Activated T-helper 1 cell treated with Interleukin-2 at 50 U/mL for 16 hours (primary cell): ENCODE results near the gene CHRM2.
"Not testable (repeated sequence)": the region's sequence is repeated elsewhere in the genome, so short reads cannot be mapped to it uniquely, and the experiment has no call there.

Experiments used
- DNase-seq: peaks from one replicate; pipeline ENCODE4 v3.0.0-alpha.2; 2020; ENCODE audit warnings: low read depth

The CHRM2 gene

DNA sequence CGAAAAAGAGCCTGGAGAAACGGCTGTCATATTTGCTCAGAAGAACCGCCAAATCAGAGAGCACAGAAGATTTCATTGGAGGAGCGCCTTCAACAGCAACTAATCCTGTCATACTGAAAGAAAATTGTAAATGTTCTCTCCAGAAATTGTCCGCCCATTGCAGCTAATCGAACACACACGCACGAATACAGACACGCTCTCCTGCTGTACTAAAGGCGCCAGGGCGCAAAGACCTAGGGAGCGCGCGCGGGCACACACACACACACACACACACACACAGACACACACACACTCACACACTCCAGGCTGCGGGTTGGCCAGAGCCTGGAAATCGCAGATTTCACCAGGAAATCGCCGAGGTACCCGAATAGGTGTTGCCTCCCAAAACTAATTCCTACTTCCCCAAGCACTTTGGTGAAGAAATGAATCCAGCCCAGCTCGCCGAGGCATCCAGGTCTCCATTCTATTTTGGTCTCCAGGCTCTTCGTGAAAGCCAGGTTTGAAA, at the start of gene CHRM2:
TSS of gene CHRM2 (plus strand) at position 157 of the 505 bp plus-strand sequence. CDS start 146,214 bp downstream, outside the sequence.
- no peak for DNase-seq

DNA sequence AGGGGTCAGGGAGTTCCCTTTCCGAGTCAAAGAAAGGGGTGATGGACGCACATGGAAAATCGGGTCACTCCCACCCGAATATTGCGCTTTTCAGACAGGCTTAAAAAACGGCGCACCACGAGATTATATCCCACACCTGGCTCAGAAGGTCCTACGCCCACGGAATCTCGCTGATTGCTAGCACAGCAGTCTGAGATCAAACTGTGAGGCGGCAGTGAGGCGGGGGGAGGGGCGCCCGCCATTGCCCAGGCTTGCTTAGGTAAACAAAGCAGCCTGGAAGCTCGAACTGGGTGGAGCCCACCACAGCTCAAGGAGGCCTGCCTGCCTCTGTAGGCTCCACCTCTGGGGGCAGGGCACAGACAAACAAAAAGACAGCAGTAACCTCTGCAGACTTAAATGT, 37.1 kb upstream of the CHRM2 start:
- DNase-seq: not testable (repeated sequence)

DNA sequence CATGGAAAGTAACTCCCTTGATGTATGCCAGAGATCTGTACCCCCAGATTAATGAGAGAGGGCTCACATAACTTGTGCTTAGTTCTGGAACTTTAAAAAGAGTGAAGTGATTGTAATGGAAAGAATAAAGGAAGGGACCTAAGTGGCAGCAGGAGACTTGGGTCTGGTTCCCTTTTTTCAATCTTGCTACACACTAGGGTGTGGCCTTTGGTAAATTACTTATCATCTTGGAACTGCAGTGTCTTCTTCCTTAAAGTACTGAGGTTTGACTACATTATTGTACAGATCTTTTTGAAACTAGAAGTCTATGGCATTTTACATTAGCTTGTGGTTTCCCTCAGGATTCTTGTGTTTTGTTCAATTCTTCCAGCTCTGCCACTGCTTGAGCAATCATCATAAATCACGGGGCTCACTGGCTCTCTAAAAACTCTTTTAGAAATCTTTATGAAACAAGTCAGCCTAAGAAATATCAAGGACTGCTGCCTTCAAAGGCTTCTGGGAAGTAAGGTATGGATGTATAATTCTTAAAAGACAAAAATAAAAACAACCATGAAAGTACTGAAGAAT, 22.5 kb upstream of the CHRM2 start:
- DNase-seq: no peak

DNA sequence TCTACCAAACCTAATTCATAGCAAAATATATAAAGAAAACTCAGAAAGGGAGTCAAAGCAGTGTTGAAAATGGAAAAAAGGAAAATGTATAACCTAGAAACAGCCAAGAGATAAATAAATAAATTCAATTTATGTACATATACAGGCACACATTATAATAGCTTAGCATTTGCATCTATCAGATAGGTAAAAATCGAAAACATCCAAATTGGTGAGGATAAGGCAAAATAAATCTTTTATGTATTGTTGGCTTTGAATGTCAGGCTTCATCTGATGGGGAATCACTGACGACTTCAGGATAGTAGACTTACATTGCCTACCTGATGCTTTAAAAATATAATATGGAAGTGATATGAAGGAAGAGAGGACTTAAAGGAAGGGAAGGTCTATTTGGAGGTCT, 20.6 kb upstream of the CHRM2 start:
- no peak for DNase-seq

DNA sequence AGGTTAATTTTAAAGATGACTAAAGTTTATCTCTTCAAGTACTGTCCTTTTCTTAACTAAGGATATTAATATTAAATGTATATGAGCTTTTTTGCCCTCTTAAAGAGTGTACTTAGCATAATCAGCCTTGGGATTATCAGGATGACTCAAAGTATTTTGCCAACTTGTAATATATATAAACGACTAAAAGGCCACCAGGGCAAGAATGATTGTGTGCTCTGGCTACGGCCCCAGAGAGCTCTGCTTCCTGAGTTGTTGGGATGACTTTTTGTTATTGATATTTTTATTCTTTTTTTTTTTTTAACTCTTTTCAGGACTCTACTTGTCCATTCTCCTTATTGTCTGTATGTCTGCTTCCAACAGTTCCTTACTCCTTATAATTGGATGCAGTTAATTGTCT, 14.8 kb upstream of the CHRM2 start:
- DNase-seq: no peak

DNA sequence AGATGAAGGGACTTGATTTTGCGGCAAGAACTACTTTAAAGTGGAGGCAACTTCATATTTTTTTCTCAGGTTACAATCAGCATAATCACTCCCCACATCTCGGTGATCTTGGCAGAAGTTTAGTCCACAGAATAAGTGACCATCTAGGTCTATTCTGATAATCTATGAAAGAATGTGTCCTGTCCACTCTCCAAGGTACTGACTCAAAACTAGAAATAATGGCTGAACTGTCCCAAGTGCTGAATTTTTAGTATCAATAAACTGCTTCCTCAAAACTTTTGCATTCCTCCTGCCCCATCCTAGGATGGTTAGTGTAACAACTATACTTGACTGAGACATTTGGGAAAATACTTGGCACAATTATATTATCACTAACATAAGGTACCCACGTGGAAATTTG, 10.9 kb upstream of the CHRM2 start:
- DNase-seq: no peak

DNA sequence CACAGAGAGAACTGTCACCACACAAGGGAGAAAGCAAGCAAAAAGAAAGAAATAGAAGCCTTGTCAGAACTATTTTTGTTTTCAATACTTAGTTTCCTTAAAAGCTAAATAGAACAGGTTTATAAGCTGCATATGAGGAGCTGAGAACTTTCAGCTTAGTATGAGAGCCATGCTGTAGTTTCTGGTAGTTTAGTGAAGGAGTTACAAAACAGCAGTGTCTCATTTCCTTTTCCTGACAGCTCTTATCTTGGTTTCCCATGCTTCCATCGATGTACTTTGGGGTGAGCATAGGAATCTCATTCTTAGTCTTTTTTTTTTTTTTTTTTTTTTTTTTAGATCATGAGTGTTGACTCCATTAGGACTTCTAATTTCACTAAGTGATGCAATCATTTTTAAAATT, 8.6 kb upstream of the CHRM2 start:
- no peak for DNase-seq

DNA sequence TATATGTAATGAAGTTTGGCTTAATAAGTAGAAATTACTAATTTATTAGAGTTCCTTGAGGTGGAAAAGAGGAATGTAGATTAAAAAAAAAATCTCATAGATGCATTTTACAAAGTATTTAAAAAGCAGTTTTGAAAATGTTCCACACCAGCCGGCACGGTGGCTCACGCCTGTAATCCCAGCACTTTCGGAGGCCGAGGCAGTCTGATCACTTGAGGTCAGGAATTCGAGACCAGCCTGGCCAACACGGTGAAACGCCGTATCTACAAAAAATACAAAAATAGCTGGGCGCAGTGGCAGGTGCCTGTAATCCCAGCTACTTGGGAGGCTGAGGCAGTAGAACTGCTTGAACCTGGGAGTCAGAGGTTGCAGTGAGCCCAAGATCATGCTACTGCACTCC, 3.2 kb upstream of the CHRM2 start:
- no peak for DNase-seq

DNA sequence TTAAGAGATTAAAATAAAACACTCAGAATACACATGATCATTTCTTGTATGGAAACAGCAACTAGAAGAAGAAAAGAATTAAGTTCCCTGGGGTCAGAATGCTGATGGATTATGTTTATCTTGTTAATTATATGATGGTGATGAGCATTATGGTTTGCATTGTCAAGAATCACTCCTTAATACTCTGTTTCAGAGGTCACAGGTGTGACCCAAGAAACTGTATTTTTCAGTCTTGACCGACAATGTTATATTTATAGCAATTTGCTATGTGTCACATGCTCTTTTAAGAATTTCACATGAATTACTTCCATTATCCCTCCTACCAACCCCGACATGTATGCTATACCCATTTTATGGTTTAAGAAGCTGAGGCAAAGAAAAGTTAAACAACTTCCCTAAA, 2.7 kb upstream of the CHRM2 start:
- DNase-seq: no peak

DNA sequence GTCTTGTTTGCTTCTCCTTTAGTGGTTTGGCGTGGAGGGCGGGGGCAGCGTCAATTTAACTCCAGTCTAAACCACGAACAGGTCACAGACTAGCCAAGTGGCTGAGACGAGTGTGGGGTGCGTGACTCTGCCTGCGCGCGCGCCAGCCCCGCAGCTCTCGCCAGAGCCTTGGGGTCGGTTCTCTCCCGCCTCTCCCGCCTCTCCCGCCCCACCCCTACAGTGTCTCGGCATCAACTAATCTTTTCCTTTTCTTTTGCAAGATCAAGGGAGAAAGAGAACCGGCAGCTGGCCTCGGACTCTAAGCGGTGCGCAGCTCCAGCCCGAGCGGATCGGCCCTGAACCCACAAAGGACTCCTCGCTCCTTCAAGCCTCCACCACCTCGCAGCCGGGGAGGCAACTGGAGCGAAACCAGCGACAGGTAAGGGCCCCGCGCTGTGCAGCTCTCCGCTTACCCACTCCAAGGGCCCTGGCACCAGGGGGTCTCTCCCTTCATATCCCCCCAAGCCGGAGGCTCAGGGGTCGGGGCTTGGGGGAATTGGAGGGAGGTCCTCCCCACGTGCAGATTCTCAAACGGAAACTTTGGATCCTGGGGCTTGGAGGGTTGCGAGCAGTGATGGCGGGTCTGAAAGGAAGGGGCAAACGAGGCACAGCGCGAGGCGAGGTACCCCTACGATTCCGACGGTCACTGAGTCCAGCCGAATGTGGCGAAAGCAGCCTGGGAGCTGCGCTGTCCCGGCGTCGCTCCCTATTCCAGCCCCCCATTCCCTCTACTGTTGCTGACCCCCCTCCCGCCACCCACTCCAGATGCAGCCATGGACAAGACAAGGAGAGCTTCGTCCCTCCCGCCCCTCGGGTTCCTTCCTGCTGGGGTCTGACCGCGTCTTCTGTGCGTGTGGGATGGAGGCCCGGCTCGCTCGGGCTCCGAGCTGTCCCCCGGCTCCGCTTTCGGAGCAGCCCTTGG, 829 bp downstream of the CHRM2 start:
- DNase-seq: no peak

DNA sequence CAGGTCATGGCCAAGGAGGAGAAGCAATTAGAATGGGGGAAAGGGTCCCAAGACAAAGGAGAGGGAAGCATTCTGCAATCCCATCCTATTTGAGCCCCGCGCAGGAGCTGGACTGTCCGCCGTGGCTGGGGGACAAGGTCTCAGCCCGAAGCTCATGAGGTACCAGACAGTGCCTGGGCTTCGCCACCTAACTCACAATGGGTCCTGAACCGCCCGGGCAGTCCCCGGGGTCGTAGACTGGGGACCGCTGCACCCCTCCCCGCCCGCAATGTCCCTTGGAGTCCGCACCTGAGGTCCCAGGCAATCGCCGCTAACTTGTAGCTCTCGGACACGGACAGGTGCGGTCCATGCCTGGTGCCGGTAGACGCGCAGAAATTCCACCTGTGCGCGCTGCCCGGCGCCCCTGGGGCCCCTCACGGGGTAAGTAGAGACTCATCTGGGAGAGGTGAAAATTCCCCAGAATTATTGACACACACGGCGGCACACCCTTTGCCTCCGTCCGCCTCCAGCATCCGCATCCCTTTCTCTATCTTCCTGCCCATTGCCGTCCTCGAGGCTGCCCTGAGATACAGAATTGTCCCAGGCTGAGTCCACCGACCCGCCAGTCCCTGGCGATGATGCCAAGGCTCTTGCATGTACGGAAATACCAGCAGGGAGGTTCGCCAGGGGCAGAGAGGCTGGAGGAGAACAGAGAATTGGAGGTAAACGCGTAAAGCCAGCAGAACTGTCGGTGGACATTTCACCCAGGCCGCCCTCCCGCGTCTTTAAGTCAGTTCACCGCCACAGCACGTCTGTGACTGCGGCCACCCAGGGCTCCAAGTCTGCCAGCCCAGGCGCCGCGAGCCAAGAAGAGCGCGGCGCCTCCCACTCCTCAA, 1.8 kb downstream of the CHRM2 start:
- DNase-seq: no peak

DNA sequence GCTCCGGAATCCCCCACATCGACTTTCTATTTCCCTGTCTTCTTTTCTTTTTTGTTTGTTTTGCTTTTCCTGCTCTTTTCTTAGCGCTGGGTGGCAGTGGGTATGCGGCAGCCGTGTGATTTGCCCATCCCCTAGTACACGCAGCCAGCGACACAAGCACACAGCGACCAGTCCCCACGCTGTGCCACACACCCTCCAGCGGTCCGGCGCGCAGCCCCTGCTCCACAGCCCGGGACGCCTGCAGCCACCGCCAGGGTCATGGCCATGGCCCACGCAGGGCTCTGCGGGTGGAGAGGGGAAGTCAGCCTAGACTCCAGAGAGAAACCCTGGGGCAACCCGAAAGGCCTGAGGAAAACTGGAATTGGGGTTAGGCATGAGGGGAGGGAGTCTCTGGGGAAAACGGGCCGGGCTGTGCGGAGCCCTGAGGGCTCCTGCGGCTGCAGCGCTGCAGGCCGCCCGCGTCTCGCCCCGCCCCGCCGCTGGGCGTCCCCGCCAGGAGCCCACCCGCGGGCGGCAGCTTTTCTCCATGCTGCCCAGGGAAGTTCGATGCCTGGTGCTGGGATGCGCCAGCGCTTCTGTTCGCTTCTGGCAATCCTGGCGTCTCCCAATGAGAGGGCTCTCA, 2.5 kb downstream of the CHRM2 start:
- no peak for DNase-seq

DNA sequence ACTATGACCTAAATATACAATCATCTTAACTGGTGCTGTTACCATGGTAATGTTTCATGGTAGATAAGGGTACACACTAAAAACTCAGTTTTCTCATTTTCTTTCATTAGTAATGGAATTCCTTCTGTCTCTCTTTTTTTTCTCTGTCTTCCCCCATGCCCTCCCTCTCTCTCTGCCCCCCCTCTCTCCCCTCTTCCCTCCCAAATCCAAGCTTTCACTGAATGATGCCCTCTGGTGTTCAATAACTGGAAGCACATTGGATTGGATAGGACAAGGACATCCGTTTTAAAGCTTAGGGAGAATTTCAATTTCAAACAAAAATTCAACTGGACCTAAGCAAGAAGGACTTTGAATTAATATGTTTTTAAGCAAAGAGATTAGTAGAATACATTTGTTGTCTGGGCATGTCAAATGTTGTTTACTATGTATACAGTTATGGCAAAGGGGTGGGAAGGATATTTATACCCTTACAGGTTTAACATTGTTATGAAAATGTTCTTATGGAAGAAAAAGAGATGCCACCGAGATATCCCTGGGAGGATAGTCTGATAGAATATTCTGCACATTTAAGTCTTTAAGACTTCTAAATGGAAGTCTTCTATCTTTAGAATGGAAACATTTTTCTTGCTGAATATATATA, 6.1 kb downstream of the CHRM2 start:
- no peak for DNase-seq

DNA sequence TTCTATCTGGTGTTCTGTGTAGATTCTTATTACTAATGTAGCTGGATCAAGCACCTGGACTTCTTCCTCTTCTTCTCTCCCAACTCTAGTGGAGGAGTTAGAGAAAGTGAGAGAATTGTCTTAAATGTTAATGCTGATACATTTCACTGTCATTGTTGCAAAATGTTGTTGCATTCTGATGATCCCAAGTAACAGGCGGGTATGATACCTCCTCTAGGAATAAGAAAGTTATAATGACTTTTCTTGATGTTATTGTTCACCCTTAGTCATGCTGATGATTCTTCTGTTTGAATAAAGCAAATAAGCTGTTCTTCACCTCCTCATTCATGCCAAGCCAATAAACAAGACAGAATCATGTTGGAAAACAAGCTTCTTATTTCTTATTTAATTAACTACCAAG, 9.1 kb downstream of the CHRM2 start:
- DNase-seq: no peak

DNA sequence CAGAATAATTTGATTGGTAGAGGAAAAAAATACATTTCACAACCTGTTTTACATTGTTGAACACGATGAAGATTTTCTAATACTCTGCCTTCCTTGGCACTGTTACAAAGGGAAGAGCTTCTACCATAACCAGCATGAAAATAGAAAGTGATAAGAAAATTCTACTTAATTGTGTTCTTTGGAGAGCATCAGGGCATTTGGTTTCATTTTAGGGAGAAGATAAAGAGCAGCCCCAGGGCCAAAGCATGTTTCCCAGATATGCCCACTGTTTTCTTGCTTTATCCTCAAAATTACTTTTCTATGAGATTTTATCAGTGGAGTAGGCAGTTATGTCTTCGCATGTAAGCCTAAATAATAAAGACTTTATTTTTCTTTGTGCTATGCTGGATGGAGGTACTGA, 9.5 kb downstream of the CHRM2 start:
- no peak for DNase-seq

DNA sequence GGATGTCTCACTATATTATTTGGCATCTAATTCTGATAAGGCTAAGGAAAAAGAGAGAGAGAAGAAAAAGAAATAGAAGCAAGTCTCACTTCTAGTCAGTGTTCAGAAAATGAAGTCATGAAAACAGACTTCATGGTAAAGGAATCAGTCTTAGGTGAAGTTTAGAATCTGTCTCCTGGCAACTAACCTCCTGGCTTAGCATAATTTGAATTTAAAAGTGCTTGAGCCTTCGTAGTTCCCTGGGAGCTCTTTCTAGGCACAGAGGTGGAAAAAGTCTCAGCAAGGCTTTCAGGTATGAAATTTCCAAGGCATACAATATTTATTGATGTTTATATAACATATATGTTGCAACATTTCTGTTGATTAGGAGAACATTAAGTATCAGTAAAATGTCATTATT, 10.4 kb downstream of the CHRM2 start:
- no peak for DNase-seq

DNA sequence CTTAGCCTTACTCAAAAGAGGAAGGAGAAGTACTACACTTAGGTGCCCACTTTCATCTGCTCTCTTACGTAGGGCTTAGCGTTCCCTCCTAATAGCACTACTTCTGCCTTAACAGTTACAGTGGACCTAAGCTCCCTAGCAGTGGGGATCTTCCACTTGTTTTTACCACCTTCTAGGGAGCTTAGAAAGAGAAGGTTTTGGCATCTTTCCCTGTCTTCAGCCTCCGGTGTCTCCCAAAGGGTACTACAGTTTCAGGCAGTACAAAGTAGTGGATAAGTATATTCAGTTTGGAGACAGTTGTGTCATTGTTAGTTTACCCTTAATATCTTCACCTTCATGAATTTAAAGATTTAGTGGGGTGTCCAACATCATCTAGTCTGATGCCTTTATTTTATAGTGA, 14.6 kb downstream of the CHRM2 start:
- DNase-seq: no peak

DNA sequence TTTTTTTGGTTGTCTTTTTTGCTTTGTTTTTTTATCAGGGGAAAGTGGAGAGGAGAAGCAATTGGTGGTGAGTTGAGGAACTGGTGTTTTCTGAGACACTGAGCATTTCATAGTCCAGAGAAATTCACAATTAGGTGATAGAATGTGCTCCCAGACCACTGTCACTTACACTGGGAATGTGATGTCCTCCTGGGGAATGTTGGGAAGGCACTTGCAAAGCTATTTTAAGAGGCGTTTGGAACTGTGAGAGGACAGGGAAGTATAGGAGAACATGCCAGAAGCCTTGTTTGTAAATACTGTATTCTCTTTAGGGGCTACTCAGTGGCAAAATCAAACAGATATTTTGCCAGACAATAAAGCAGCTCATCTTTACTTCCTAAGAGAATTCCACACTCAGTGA, 16.0 kb downstream of the CHRM2 start:
- DNase-seq: no peak

DNA sequence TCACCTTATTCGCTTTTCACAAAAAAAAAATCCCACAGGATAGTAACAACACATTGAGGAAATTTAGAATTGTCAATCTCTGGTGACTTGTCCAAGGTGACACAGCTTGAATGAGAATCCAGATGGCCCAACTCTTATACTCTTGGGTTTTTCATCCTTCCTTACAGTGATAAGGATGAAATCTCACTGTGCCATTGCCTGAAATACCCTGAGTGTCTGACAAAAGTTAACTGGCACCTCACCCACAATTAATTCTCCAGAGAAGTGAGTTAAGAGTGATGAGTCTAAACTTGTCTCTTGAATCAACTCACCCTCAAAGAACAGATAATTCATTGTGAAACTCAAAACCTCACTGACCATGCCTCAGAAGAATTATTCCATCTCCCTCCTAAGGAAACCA, 18.9 kb downstream of the CHRM2 start:
- no peak for DNase-seq

DNA sequence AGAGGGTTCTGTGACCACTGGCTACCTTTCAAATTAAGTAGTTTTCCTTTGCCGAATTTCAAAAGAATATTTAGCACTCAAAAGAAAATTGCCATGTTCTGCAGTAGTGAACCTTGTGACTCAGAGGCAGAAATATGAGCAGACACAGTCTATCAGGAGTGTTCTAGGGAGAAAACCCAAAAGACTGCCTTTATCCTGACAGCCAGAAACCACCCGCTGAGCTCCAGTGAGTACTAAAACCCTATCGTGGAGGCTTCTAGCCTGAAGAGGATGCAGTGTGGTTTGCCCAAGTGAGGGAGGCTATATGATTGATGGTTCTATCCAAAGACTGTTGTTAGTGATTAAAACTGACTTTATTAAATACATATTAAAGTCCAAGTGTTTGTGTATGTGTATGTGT, 21.9 kb downstream of the CHRM2 start:
- no peak for DNase-seq

DNA sequence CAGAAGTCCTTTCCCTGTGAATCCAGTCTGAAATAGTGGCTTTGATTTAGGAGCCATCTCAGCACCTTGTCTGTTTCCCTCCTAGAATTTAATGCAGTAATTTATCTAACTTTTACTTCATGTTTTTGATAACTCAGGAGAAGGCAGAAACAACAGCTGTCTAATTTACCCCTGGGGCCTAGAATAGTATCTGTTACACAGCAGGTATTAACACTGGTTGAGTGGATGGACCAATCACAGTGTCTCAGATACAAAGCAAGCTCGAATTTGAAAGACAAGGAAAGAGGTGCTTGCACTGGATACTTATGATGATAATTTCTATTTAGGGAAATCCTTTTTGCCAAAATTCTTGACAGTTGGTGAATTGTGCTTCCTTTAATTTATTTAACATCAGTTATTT, 23.4 kb downstream of the CHRM2 start:
- no peak for DNase-seq

DNA sequence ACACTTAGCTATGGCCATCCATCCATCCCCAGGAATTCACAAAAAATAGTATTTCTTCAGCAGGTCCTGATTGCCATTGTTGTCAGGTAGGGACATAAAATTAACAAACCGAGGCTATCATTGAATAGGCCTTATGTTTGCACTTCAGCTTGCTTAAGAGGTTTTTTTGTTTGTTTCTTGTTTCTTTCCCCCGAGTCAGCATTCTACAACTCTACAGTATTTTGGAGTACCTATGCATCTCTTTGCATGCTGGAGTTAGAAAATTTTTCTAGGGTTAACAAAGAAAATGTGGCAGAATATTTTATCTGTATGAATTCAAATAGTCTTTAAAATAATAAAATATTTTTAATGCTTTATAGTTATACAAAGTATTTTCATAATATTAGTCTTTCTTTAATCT, 26.3 kb downstream of the CHRM2 start:
- DNase-seq: no peak
